D721Med (cell line): Measurements from ENCODE around the gene KLF15.

Experiments used
- DNase-seq: peaks from one replicate; pipeline ENCODE4 v3.0.0; 2011; ENCODE audit warnings: low spot score; ENCODE audit not compliant: insufficient read length
- FAIRE-seq: peaks from 2 replicates; lab custom pipeline; 2011; peaks lifted over from hg19 to GRCh38; lab: Jason Lieb, UNC
- TF ChIP-seq, protein P1 (sequence below): IDR thresholded peaks from 2 replicates; pipeline ENCODE4 v1.5.1; 2012; ENCODE audit warnings: mild to moderate bottlenecking, control low read depth; ENCODE audit not compliant: insufficient read depth; ENCODE audit errors: missing control alignments

The KLF15 gene

DNA sequence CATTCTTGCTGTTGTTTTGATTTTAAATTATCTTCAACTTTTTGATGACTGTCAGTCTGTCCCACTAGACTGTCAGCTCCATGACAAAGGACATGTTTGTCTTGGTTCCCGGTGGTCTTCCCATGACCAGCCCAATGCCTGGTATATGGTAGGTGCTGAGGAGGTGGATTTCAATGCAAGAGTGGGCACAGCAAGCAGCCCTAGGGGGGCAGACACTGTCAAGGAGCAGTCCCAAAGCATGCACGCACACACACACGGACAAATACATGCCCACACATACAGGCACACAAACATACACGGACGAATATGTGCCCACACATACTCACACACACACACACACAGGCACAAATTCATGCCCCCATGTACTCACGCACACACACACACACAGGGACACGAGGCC is 12.0 kb downstream of the KLF15 start:
- DNase-seq (no peak), FAIRE-seq (no peak)
- TF ChIP-seq, protein P1, sequence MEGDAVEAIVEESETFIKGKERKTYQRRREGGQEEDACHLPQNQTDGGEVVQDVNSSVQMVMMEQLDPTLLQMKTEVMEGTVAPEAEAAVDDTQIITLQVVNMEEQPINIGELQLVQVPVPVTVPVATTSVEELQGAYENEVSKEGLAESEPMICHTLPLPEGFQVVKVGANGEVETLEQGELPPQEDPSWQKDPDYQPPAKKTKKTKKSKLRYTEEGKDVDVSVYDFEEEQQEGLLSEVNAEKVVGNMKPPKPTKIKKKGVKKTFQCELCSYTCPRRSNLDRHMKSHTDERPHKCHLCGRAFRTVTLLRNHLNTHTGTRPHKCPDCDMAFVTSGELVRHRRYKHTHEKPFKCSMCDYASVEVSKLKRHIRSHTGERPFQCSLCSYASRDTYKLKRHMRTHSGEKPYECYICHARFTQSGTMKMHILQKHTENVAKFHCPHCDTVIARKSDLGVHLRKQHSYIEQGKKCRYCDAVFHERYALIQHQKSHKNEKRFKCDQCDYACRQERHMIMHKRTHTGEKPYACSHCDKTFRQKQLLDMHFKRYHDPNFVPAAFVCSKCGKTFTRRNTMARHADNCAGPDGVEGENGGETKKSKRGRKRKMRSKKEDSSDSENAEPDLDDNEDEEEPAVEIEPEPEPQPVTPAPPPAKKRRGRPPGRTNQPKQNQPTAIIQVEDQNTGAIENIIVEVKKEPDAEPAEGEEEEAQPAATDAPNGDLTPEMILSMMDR: no peak

DNA sequence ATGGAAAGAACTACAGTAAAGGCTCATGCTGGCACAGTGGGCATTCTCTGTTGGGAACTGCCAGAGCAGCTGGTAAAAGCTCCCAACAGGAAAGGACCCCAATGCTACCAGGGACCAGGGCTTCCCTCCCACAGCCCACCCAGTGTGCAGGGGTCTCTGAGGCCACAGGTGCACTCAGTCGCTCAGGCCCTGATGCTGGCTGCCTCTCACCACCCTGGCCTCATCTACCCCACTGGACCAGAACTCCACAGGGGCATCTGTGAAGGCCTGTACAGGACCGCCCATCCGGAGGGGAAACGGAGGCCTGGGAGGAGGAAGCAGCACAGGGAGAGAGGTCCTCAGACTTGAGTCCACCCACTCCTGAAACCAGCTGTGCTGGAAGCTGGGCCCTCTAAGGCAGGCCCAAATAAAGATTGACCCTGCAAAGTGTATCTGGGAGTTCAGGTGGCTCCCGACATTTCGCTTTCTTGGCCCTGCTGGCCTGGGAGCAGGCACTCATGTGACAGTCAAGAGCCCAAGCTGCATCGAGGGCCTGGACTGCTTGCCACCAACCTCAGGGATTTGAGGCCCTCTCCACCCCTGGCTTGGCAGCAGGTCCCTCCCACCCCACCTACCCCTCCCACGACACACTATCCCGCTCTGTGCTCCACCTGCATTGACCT is 12.7 kb downstream of the KLF15 start:
- TF ChIP-seq, protein P1: no peak
- FAIRE-seq (no peak), DNase-seq (no peak)

- FAIRE-seq (no peak), DNase-seq (no peak)
- TF ChIP-seq, protein P1: no peak
Observed at GRCh38 chr3:126343649-126344035, 13.6 kb downstream of the KLF15 start.

- TF ChIP-seq, protein P1: no peak
- DNase-seq: no peak
- no peak for FAIRE-seq
Observed at GRCh38 chr3:126342991-126343648, 14.1 kb downstream of the KLF15 start.

DNA sequence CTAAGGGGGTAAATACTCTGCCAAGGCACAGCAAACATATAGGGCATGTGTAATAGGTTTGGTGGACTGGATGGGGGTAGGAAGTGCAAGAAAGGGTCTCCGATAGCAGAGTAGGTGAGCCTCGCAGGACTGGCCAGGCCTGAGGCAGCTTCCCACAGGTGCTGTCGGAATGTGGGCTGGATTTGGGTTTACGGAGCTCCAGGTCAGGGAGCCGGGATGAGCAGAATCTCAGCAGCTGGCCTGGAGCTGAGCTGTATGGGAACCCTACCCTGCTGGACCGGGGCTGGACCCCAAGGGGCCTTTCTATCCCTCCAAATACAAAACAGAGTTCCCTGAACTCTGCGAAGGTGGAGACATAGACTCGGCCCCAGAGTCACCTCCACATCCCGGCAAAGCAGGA is 15.0 kb downstream of the KLF15 start:
- FAIRE-seq (no peak), DNase-seq (no peak)
- TF ChIP-seq, protein P1: no peak

DNA sequence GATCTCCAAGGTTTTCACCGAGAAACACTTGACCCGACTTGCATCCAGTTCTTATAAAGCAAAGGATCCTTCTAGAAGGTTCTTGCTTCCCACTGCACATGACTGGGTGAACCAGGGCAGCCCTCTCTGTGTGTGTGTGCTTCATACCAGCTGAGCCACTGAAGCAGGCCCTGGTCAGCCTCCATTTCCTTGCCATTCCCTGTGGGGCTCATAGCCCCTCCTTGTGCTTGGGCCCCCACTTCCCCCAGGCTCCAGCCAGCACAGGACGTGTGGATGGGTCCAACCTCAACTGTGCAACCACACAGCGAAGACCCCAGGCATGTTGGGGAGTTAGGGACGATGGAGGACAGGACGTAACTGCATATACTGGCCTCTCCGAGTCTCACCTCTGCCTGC is 15.5 kb downstream of the KLF15 start:
- DNase-seq (no peak), FAIRE-seq (no peak)
- TF ChIP-seq, protein P1: no peak
